Measurements from ENCODE around the gene CACNA1D. TPM values are rescaled to one million over a fixed set of nuclear protein-coding genes. Genes with fewer than 3 reads are reported as not detected.

The CACNA1D gene
- total and polyA plus RNA-seq, 2 donors (not counting 3 experiments of a cell fraction or from before 2014, with no cell fraction given): 0.06 TPM; not detected in 1

- DNase-seq (ENCODE audit: low read depth, low spot score) (no peak), FAIRE-seq (no peak)
- BruUV-seq (replicated peaks): no TSS peak
- no peaks in the 10 kb centered on the region for H3K79me2 ChIP-seq (ENCODE audit: control insufficient read depth, insufficient read depth, low read length)
- peaks cover 0 to 2% of the 10 kb centered on the region in 2 experiments for H3K27me3 ChIP-seq (ENCODE audit: control insufficient read depth in 2 of 2, insufficient read depth in 2 of 2, low read length in 2 of 2)
- CTCF ChIA-PET: no interaction called here
- H3K4me1 ChIP-seq (ENCODE audit: control insufficient read depth, extremely low read depth, insufficient read depth, low read length): no peaks in the 10 kb centered on the region
- H3K9ac ChIP-seq (replicated peaks; ENCODE audit: extremely low read depth, insufficient read depth, low read length): no peak overlapping the region
- no peaks in the 10 kb centered on the region for H4K20me1 ChIP-seq (replicated peaks; ENCODE audit: control insufficient read depth, extremely low read depth, insufficient read depth, low read length)
- H3K9me3 ChIP-seq (replicated peaks; ENCODE audit: control insufficient read depth, insufficient read depth, low read length): no peaks in the 10 kb centered on the region
- no peak overlapping the region for H3K4me2 ChIP-seq (ENCODE audit: insufficient read depth, low read length)
- no peak overlapping the region for H3K4me3 ChIP-seq (replicated peaks in 1 of 3; ENCODE audit: insufficient read depth in 1 of 3, low read depth in 1 of 3, low read length in 3 of 3)
- no peak overlapping the region for H3K27ac ChIP-seq (ENCODE audit: insufficient read depth, low read depth, low read length)
- TF ChIP-seq CTCF (IDR thresholded peaks at IDR 0.05; ENCODE audit: extremely low read depth in 1 of 2, insufficient read depth in 1 of 2, low read depth in 1 of 2, low read length in 2 of 2): no peak
- TF ChIP-seq MYC (IDR thresholded peaks at IDR 0.05; ENCODE audit: low read depth, low read length): no peak
- no peak for TF ChIP-seq FOS (IDR thresholded peaks at IDR 0.05; ENCODE audit: borderline replicate concordance, insufficient read depth, low read length)
- TF ChIP-seq JUN (IDR thresholded peaks at IDR 0.05; ENCODE audit: borderline replicate concordance, insufficient read depth, insufficient read length, low read depth): no peak
- no peak for TF ChIP-seq GATA2 (IDR thresholded peaks at IDR 0.05; ENCODE audit: insufficient read depth, insufficient read length, low read depth, low read length)
- TF ChIP-seq POLR2AphosphoS5 (IDR thresholded peaks at IDR 0.05; ENCODE audit: insufficient read depth, low read depth, low read length): no peak
- no peak for TF ChIP-seq MAX (IDR thresholded peaks at IDR 0.05; ENCODE audit: insufficient read depth, insufficient read length)
- TF ChIP-seq POLR2A (IDR thresholded peaks at IDR 0.05; ENCODE audit: low read depth, low read length): no peak
- no peak for TF ChIP-seq EZH2 (IDR thresholded peaks at IDR 0.05; ENCODE audit: borderline replicate concordance, low read depth, low read length, severe bottlenecking)
- H2AFZ ChIP-seq (ENCODE audit: low read depth, low read length): no peak overlapping the region
- no peaks in the 10 kb centered on the region for H3K9me1 ChIP-seq (replicated peaks; ENCODE audit: control insufficient read depth, extremely low read depth, insufficient read depth, low read length)
- intact Hi-C loops (cut with micrococcal nuclease) (no loop called here), dilution Hi-C loops (cut with MboI; ENCODE audit: extremely low pct_ligation_motif_present, low sequenced_read_pairs) (no loop called here)
- no peaks in the 10 kb centered on the region for H3K36me3 ChIP-seq (ENCODE audit: control insufficient read depth in 2 of 2, extremely low read depth in 1 of 2, insufficient read depth in 2 of 2, low read length in 2 of 2)
- POLR2A ChIA-PET: no interaction called here
These were observed 230.2 kb downstream of the CACNA1D start for GRCh38 chr3:53724566-53724965.
